Skeletal muscle tissue (tissue), 4 donors: ENCODE measurements around the gene POGK. TPM values are rescaled to one million over a fixed set of nuclear protein-coding genes. Genes with fewer than 3 reads are reported as not detected.
A peak's percentile ranks its signal among the peaks of the same experiment; 100 is the strongest.

Source experiments
- H3K27ac ChIP-seq: one replicate; pipeline ENCODE4 v1.7.0; 2013; ENCODE audit warnings: mild to moderate bottlenecking, low read depth, low read length, inconsistent platforms
- H3K27me3 ChIP-seq, 3 donors: one replicate each; pipeline ENCODE4 v1.7.0; 2013; ENCODE audit warnings: low read length in 3 of 3; ENCODE audit not compliant: control insufficient read depth in 3 of 3, insufficient read depth in 3 of 3
- H3K36me3 ChIP-seq, 3 donors: one replicate each; pipeline ENCODE4 v1.7.0; 2013; ENCODE audit warnings: low read length in 3 of 3; ENCODE audit not compliant: control insufficient read depth in 3 of 3, insufficient read depth in 3 of 3
- H3K4me1 ChIP-seq, 3 donors: one replicate each; pipeline ENCODE4 v1.7.0; 2013; ENCODE audit warnings: low read length in 3 of 3, mild to moderate bottlenecking in 3 of 3; ENCODE audit not compliant: control insufficient read depth in 3 of 3, insufficient read depth in 3 of 3
- H3K4me3 ChIP-seq, 3 donors: one replicate each; pipeline ENCODE4 v1.7.0; 2013; ENCODE audit warnings: low read length in 3 of 3
- H3K9ac ChIP-seq, 3 donors: one replicate each; pipeline ENCODE4 v1.7.0; 2013; ENCODE audit warnings: low read length in 3 of 3, mild to moderate bottlenecking in 3 of 3, moderate library complexity in 2 of 3, low read depth in 1 of 3
- H3K9me3 ChIP-seq, 3 donors: one replicate each; pipeline ENCODE4 v1.7.0; 2013; ENCODE audit warnings: low read length in 3 of 3; ENCODE audit not compliant: control insufficient read depth in 3 of 3
- total RNA-seq: library from RNA; depleted of rRNA; stranded (reverse); fragments of >200 nt; gene quantifications from one replicate; pipeline ENCODE4 v1.2.3, GENCODE V29; 2014
- donor health status: Osteomylitis.

Gene POGK, protein sequence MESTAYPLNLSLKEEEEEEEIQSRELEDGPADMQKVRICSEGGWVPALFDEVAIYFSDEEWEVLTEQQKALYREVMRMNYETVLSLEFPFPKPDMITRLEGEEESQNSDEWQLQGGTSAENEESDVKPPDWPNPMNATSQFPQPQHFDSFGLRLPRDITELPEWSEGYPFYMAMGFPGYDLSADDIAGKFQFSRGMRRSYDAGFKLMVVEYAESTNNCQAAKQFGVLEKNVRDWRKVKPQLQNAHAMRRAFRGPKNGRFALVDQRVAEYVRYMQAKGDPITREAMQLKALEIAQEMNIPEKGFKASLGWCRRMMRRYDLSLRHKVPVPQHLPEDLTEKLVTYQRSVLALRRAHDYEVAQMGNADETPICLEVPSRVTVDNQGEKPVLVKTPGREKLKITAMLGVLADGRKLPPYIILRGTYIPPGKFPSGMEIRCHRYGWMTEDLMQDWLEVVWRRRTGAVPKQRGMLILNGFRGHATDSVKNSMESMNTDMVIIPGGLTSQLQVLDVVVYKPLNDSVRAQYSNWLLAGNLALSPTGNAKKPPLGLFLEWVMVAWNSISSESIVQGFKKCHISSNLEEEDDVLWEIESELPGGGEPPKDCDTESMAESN
- total RNA-seq = 12.5 TPM

GRCh38 chr1:166838766-166839599 is at the start of gene POGK:
TSS of gene POGK (plus strand) at chr1:166839475. CDS start at chr1:166840957, 1,482 bp downstream.
- H3K9me3 ChIP-seq = no peaks in the 10 kb centered on the region
- peaks cover 18 to 30% (median 26%) of the 10 kb centered on the region in 3 donors for H3K36me3 ChIP-seq
- peak within 1 kb of the TSS; percentile 92 to 95 (median 94) for H3K4me3 ChIP-seq
- peaks cover 43 to 53% (median 51%) of the 10 kb centered on the region in 3 donors for H3K4me1 ChIP-seq
- H3K9ac ChIP-seq = peak within 1 kb of the TSS; percentile 87 to 95 (median 94)
- peak within 1 kb of the TSS; percentile 87 for H3K27ac ChIP-seq
- no peaks in the 10 kb centered on the region for H3K27me3 ChIP-seq

DNA sequence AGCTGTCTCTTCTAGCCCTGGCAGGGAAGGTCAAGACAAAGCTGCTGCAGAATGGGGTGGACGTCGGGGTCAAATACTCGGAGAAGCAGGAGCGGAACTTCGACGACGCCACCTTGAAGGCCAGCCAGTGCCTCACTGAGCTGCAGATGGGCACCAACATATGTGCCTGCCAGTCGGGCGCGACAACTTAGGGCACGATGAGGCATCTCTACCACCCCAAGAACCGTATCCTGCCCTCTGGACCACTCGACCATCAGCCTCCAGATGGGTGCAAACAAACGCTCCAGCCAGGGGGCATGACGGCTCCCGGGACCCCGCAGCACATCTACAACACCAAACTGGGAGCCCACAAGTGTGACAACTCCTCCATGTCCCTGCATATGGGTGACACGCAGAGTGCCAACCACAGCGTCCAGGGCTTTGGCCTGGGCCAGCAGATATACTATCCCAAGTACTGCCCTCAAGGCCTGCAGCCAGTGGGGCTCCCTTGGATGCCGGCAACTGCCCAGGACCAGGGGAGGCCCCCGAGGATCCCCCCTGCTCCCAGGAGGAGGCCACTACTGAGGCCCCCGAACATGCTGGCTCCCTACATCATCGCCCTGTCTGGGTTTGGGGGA is 42.5 kb upstream of the POGK start:
- Histone ChIP-seq H3K4me1 (no peaks in the 10 kb centered on the region), H3K27me3 (no peaks in the 10 kb centered on the region), H3K4me3 (no peak overlapping the region), H3K36me3 (no peaks in the 10 kb centered on the region), H3K27ac (no peak overlapping the region), H3K9me3 (no peaks in the 10 kb centered on the region), H3K9ac (no peak overlapping the region)

GRCh38 chr1:166808952-166809351 is 30.3 kb upstream of the POGK start:
- Histone ChIP-seq H3K4me3 (no peak overlapping the region), H3K27ac (no peak overlapping the region), H3K9ac (no peak overlapping the region), H3K27me3 (no peaks in the 10 kb centered on the region), H3K36me3 (no peaks in the 10 kb centered on the region), H3K4me1 (no peaks in the 10 kb centered on the region), H3K9me3 (no peaks in the 10 kb centered on the region)

GRCh38 chr1:166811691-166812090 is 27.6 kb upstream of the POGK start:
- H3K4me3 ChIP-seq = no peak overlapping the region
- H3K36me3 ChIP-seq = no peaks in the 10 kb centered on the region
- no peaks in the 10 kb centered on the region for H3K4me1 ChIP-seq
- peaks cover 0 to 3% (median 2%) of the 10 kb centered on the region in 3 donors for H3K9me3 ChIP-seq
- no peak overlapping the region for H3K27ac ChIP-seq
- no peaks in the 10 kb centered on the region for H3K27me3 ChIP-seq
- no peak overlapping the region for H3K9ac ChIP-seq

GRCh38 chr1:166813508-166814223 is 25.6 kb upstream of the POGK start:
- H3K4me3 ChIP-seq = no peak overlapping the region
- no peak overlapping the region for H3K27ac ChIP-seq
- H3K36me3 ChIP-seq = no peaks in the 10 kb centered on the region
- H3K4me1 ChIP-seq = no peaks in the 10 kb centered on the region
- H3K9ac ChIP-seq = no peak overlapping the region
- peaks cover 0 to 3% (median 2%) of the 10 kb centered on the region in 3 donors for H3K9me3 ChIP-seq
- no peaks in the 10 kb centered on the region for H3K27me3 ChIP-seq

- Histone ChIP-seq H3K36me3 (no peaks in the 10 kb centered on the region), H3K9ac (no peak overlapping the region), H3K4me1 (no peaks in the 10 kb centered on the region), H3K27ac (no peak overlapping the region), H3K9me3 (peaks cover 0 to 3% (median 2%) of the 10 kb centered on the region in 3 donors), H3K27me3 (no peaks in the 10 kb centered on the region), H3K4me3 (no peak overlapping the region)
Measured at GRCh38 chr1:166814611-166815010, 24.7 kb upstream of the POGK start.

- Histone ChIP-seq H3K9me3 (peaks cover 0 to 3% (median 2%) of the 10 kb centered on the region in 3 donors), H3K4me3 (no peak overlapping the region), H3K9ac (no peak overlapping the region), H3K27ac (no peak overlapping the region), H3K27me3 (no peaks in the 10 kb centered on the region), H3K4me1 (no peaks in the 10 kb centered on the region), H3K36me3 (no peaks in the 10 kb centered on the region)
Measured at GRCh38 chr1:166819974-166820373, 19.3 kb upstream of the POGK start.

GRCh38 chr1:166822385-166822784 is 16.9 kb upstream of the POGK start:
- no peak overlapping the region for H3K4me3 ChIP-seq
- H3K9me3 ChIP-seq = no peaks in the 10 kb centered on the region
- H3K9ac ChIP-seq = no peak overlapping the region
- no peak overlapping the region for H3K27ac ChIP-seq
- no peaks in the 10 kb centered on the region for H3K27me3 ChIP-seq
- H3K36me3 ChIP-seq = no peaks in the 10 kb centered on the region
- no peaks in the 10 kb centered on the region for H3K4me1 ChIP-seq

DNA sequence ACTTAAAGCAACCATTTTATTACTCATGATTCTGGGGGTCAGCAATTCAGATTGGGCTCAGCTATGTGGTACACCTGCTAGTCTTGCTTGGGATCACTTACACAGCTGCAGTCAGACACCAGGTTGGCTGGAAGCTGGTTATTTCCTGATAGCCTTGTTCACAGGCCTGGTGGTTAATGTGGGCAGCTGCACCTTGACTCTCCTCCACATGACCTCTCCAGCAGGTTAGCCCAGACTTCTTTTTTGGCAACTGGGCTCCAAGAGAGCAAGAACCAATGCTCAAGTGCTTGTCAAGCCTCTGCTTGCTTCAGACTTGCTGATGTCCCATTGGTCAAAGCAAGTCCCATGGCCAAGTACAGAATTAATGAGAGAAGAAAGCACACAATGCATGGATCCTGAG is 11.8 kb upstream of the POGK start:
- Histone ChIP-seq H3K4me3 (no peak overlapping the region), H3K27me3 (no peaks in the 10 kb centered on the region), H3K9me3 (peaks cover 0 to 7% (median 0%) of the 10 kb centered on the region in 3 donors), H3K36me3 (no peaks in the 10 kb centered on the region), H3K9ac (no peak overlapping the region), H3K4me1 (no peaks in the 10 kb centered on the region), H3K27ac (no peak overlapping the region)
